Ramos (cell line): ENCODE data around the gene URB1.
"Not testable (repeated sequence)": the region's sequence is repeated elsewhere in the genome, so short reads cannot be mapped to it uniquely, and the experiment has no call there.

Source experiments
- in situ Hi-C: fragments of 300-500 bp; cut with MboI; formaldehyde crosslinking; loops from one replicate; pipeline ENCODE4 v1.14.3; 2022; ENCODE audit warnings: low sequenced_read_pairs; ENCODE audit not compliant: unreplicated experiment

URB1 gene

GRCh38 chr21:32378956-32379355, 13.9 kb downstream of the URB1 start:
- in situ Hi-C loops = no loop called here

DNA sequence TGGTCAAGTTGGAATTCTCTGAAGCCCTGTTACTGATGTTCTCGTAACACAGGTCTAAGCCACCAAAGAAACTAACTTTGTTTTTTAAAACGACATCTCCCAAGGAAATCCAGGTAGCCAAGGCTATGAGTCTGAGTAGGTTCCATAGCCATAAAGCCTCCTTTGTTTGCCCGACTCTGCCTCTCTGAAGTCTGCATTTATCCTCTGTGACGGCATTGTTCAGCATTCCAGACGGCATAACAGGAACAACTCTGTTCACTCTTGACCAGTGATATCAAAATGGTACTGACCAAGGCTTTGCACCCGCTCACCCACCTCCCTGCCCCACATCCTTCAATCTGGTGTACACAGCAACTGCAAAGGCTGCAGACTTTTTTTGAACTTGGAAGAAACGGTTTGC, 14.8 kb downstream of the URB1 start:
- in situ Hi-C loops = no loop called here

GRCh38 chr21:32377506-32377905, 15.3 kb downstream of the URB1 start:
- in situ Hi-C loops = no loop called here

GRCh38 chr21:32372755-32373154, 20.1 kb downstream of the URB1 start:
- in situ Hi-C loops = no loop called here

DNA sequence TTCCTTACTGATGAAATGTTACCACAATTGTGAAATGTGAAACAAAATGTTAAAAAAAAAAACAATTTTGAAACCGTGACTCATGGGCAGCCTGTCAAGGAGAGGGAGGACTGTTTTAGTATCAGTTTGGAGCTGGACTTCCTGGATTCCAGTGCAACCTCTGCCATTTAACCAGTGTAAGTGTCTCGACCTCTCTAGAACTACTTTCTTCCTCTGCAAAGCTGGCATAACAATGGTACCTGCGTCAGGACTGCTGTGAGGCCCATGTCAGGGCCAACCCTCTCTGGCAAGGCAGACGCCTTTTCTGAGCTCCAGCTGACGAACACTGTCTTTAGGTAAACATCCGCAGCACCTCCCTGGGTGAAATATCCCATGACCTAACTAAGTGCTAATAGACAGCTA, 20.9 kb downstream of the URB1 start:
- in situ Hi-C loops = no loop called here

DNA sequence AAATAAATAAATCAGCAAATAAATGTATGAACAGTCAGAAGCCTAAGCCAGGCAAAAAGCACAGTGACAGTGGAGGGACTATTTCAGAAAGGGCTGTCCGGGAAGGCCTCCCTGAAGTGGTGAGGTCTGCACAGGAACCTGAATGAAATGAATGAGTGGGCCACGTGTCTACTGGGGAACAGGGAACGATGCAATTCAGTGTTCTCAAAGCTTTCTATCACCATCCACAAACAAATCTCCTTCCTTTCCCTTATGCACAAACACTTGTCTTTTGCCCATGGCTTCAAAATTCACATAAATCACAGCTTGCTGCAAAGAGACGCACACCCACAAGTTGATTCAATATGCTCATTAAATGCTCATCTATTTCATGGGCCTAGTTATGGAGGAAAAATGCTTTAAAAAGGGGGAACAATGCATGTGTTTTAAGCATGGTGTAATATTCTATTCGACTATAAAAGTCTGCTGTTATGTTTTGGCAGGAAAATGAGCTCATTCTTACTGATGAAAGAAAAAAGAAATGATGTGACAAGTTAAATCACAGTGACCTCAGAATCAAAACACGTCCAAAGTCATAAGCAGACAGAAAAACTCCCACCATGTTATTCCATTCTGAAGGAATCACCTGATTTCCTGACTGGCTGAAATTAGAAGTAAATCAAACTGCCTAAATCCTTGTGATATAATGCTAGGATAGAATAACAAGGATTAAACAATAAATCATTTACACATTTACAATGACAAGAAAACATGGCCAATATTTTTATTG, 21.6 kb downstream of the URB1 start:
- in situ Hi-C loops = no loop called here

DNA sequence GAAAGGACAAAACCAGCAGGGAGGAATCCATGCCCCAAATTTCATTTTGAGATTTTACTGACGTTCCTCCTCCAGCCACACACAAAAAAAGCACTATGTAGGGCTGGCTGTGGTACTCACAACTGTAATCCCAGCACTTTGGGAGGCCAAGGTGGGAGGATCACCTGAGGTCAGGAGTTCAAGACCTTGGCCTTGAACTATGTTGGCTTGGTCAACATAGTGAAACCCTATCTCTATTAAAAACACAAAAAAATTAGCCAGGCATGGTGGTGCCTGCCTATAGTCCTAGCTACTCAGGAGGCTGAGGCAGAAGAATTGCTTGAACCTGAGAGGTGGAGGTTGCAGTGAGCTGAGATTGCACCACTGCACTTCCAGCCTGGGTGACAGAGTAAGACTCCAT, 23.9 kb downstream of the URB1 start:
- in situ Hi-C loops = not testable (repeated sequence)

DNA sequence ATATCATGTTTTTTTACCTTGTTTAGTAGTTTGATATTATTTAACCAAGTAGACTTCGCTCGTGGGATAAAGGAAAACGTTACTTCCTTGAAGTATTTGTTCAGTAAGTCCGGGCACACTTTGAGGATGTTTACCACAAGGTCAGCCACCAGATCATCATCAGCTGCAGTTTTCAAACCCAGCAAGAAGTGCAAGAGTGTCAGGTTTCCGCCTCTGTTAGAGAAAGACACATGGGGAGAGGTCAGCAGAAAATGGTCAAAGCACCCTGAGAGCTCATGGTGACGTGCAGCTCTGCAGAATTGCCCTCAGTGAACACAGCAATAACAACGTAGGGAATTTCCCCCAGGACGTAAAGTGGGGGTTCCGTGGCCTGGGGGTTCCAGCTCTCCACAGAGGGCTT, 24.4 kb downstream of the URB1 start:
- in situ Hi-C loops = no loop called here

DNA sequence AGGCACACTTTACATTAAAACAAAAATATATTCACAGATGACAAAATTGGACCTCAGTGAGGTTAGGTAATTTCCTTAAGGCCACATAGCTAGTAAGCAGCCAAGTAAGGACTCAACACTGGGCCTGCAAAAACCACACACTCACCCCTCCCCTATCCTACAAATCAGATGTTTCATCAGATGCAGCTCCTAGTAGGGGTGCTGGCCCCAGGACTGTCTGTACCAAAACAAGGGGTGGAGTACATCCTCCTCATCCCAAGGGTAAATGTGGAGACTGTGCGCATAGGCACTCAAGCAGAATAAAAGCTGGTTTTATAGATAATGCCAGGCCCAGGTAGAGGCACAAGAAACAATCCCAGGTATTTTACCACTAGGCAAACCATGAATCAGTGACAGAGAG, 25.7 kb downstream of the URB1 start:
- in situ Hi-C loops = no loop called here

- in situ Hi-C loops = no loop called here
These were observed 26.6 kb downstream of the URB1 start for GRCh38 chr21:32366191-32366590.

DNA sequence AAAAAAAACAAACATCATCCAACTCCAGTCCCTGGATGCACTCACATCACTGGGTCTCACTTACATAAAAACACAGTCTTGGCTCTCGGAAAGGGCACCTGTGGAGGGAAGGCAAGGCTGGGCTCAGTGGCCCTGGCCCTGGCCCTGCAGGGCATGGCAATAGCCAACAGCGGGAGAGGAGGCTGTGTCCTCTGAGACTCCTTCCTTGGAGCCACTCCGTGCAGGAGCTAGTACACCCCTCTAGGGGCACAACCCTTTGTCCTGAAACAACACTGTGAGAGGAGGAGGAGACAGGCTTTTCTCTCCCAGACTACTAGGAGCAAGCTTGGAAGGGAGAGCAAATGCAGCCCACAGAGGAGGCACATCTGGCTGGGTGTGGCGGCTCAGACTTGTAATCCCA, 28.0 kb downstream of the URB1 start:
- in situ Hi-C loops = no loop called here

DNA sequence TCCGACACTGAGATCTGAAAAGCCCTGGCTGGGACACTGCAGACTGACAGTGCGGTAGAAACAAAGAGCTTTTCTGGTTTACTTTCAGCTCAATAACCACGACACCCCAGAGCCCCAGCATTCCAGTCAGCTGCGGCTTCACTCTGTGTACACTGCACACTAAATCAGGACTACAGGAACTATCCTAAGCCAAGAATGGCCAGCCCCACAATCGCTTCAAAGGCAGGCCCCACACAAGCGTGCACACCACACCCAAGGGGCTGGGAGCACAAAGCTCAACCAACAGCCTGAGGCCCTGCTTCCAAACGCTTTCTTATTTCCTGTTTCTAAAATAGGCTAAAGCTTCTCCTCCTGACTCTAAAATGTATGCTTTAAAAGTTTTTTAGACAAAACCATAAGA, 28.4 kb downstream of the URB1 start:
- in situ Hi-C loops = no loop called here

DNA sequence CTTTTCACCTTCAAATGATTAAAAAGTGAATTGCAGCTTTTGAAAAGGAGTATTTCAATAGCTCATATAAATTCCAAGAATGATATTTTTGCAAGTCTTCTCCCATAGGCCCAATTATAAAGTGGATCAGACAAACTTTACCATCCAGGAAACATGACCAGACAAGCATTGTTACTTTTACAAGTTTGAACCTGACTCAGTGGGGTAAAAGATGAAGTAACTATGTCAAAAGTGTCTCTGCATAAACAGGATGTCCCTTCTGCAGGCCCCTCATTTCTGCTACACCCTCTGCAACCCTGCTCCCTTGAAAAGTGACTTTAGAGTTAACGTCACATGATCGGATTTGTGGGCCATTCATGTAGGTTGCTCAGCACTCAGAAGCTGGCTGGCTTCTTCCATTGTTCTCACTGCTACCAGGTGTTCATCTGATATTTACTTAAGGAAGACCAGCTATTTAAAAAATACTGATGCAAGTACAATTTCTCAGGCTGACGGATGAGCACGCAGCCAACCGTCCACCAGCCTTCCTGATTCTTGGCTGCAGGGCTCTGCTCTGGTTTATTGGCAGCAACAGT, 32.3 kb downstream of the URB1 start:
- in situ Hi-C loops = no loop called here

DNA sequence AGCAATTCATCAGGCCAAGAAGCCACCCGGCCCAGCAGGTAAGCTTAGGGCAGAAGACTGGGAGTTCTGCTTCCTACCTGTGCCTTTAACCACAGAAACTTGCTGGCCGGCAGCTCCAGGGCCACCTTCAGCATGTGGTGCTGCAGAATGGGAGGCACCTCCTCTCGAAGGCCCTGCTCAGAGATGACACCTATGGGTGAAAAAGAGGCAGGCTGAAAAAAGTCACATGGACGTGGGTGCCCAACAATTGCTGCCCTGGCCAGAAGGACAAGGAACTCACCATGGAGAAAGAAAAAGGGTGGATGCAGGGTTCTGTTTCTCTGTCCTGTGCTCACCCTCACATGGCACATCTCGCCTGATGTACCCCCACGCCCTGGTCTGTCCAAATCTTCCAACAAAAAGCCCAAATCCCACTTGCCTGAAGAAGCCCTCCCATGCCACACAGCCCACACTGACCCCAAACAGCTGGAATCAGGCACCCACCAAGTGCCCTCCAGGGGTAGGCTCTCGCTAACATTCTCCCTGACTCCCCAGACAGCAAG, 33.0 kb downstream of the URB1 start:
- in situ Hi-C loops = no loop called here

GRCh38 chr21:32356874-32357395, 35.9 kb downstream of the URB1 start:
- in situ Hi-C loops = no loop called here

- in situ Hi-C loops = no loop called here
These were observed 39.7 kb downstream of the URB1 start for GRCh38 chr21:32353002-32353711.

DNA sequence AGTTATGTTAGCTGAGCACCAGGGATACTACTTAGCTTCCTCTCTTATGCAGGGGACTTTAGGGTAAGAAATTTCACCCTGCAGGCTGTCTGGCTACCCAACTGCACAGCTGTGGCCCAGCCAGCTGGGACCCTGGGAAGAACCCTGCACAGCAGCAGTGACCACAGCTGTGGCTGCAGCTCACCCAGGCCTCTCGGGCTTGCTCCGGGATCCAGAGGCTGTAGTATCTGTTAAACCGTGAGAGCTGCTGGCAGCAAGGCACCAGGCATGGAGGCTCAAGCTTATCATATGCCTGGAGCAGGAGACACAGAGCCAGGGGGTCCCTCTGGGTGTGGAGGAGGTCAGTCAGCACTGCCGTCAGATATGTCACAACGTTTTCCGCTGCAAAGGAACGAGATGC, 40.3 kb downstream of the URB1 start:
- in situ Hi-C loops = no loop called here

DNA sequence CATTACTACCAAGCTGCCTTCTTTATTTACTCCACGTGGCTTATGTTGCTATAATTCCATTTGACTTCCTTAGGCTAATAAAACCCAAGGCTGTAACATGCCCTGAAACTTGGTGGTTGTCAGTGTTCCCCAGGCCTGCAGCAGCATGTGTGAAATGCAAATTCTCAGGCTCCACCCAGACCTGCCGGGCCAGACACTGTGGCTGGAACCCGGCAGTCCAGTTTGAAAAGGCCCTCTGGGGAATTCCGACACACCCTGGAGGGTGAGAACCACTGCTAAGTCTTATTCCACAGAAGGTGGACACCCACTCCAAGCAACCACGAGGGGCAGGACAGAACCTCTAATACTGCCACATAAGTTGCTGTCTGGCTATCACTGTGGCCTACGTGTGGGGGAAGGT, 41.4 kb downstream of the URB1 start:
- in situ Hi-C loops = no loop called here

- in situ Hi-C loops = no loop called here
These were observed 41.8 kb downstream of the URB1 start for GRCh38 chr21:32350981-32351380.

- in situ Hi-C loops = no loop called here
These were observed 42.4 kb downstream of the URB1 start for GRCh38 chr21:32350211-32350980.
